Measurements from ENCODE around the gene CBR4. TPM values are rescaled to one million over a fixed set of nuclear protein-coding genes. Genes with fewer than 3 reads are reported as not detected.
A peak's percentile ranks its signal among the peaks of the same experiment; 100 is the strongest.
"Not testable (repeated sequence)": the region's sequence is repeated elsewhere in the genome, so short reads cannot be mapped to it uniquely, and the experiment has no call there.

CBR4 gene
- total RNA-seq, 3 donors from 2014 or later = 19.8 to 46.0 (median 31.5) TPM

- H3K9me3 ChIP-seq = no peaks in the 10 kb centered on the region
- no peak overlapping the region for H3K4me3 ChIP-seq
- no peaks in the 10 kb centered on the region for H3K36me3 ChIP-seq
- intact Hi-C loops (cut with DNase I; ENCODE audit: low total_unique reads) = no loop called here
- H3K27ac ChIP-seq = no peak overlapping the region
- TF ChIP-seq CTCF (IDR thresholded peaks at IDR 0.05) (peak in 1 of 3 donors; percentile 26), POLR2A (IDR thresholded peaks at IDR 0.05) (no peak), POLR2AphosphoS5 (IDR thresholded peaks at IDR 0.05) (no peak)
- H3K4me1 ChIP-seq = peaks cover 0 to 3% of the 10 kb centered on the region in 2 donors
- no peaks in the 10 kb centered on the region for H3K27me3 ChIP-seq
- DNase-seq (ENCODE audit: low spot score in 2 of 2) = no peak
Measured at GRCh38 chr4:168995537-168996295, 14.3 kb downstream of the CBR4 start.

GRCh38 chr4:168994958-168995357, 15.1 kb downstream of the CBR4 start:
- Histone ChIP-seq H3K36me3 (no peaks in the 10 kb centered on the region), H3K27me3 (no peaks in the 10 kb centered on the region), H3K27ac (no peak overlapping the region), H3K9me3 (no peaks in the 10 kb centered on the region), H3K4me3 (no peak overlapping the region), H3K4me1 (no peaks in the 10 kb centered on the region)
- intact Hi-C loops (cut with DNase I; ENCODE audit: low total_unique reads) = no loop called here
- no peak for DNase-seq (ENCODE audit: low spot score in 2 of 2)
- no peak for TF ChIP-seq CTCF (IDR thresholded peaks at IDR 0.05)
- no peak for TF ChIP-seq POLR2A (IDR thresholded peaks at IDR 0.05)
- no peak for TF ChIP-seq POLR2AphosphoS5 (IDR thresholded peaks at IDR 0.05)

GRCh38 chr4:168993714-168994510, 16.1 kb downstream of the CBR4 start:
- Histone ChIP-seq H3K27me3 (no peaks in the 10 kb centered on the region), H3K4me1 (no peaks in the 10 kb centered on the region), H3K27ac (peak overlapping the region in 1 of 2 donors; percentile 4), H3K9me3 (no peaks in the 10 kb centered on the region), H3K36me3 (no peaks in the 10 kb centered on the region), H3K4me3 (no peak overlapping the region)
- no peak for DNase-seq (ENCODE audit: low spot score in 2 of 2)
- intact Hi-C loops (cut with DNase I; ENCODE audit: low total_unique reads) = no loop called here
- no peak for TF ChIP-seq POLR2AphosphoS5 (IDR thresholded peaks at IDR 0.05)
- no peak for TF ChIP-seq CTCF (IDR thresholded peaks at IDR 0.05)
- TF ChIP-seq POLR2A (IDR thresholded peaks at IDR 0.05) = no peak

- H3K4me3 ChIP-seq; H3K4me1 ChIP-seq; H3K27me3 ChIP-seq; H3K36me3 ChIP-seq; DNase-seq (ENCODE audit: low spot score in 2 of 2); H3K9me3 ChIP-seq; H3K27ac ChIP-seq; intact Hi-C loops (cut with DNase I; ENCODE audit: low total_unique reads): not testable (repeated sequence)
Measured at GRCh38 chr4:168992952-168993482, 17.0 kb downstream of the CBR4 start.

GRCh38 chr4:168981942-168982341, 28.1 kb downstream of the CBR4 start:
- no peaks in the 10 kb centered on the region for H3K4me1 ChIP-seq
- DNase-seq (ENCODE audit: low spot score in 2 of 2) = no peak
- H3K9me3 ChIP-seq = peaks cover 0 to 28% of the 10 kb centered on the region in 2 donors
- H3K27me3 ChIP-seq = no peaks in the 10 kb centered on the region
- intact Hi-C loops (cut with DNase I; ENCODE audit: low total_unique reads) = no loop called here
- no peak overlapping the region for H3K4me3 ChIP-seq
- no peak overlapping the region for H3K27ac ChIP-seq
- no peaks in the 10 kb centered on the region for H3K36me3 ChIP-seq
- TF ChIP-seq CTCF (IDR thresholded peaks at IDR 0.05) (no peak), POLR2A (IDR thresholded peaks at IDR 0.05) (no peak), POLR2AphosphoS5 (IDR thresholded peaks at IDR 0.05) (no peak)
